ENCODE data around the gene SPRYD7.
"Not testable (repeated sequence)": the region's sequence is repeated elsewhere in the genome, so short reads cannot be mapped to it uniquely, and the experiment has no call there.

SPRYD7 gene, protein sequence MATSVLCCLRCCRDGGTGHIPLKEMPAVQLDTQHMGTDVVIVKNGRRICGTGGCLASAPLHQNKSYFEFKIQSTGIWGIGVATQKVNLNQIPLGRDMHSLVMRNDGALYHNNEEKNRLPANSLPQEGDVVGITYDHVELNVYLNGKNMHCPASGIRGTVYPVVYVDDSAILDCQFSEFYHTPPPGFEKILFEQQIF

DNA sequence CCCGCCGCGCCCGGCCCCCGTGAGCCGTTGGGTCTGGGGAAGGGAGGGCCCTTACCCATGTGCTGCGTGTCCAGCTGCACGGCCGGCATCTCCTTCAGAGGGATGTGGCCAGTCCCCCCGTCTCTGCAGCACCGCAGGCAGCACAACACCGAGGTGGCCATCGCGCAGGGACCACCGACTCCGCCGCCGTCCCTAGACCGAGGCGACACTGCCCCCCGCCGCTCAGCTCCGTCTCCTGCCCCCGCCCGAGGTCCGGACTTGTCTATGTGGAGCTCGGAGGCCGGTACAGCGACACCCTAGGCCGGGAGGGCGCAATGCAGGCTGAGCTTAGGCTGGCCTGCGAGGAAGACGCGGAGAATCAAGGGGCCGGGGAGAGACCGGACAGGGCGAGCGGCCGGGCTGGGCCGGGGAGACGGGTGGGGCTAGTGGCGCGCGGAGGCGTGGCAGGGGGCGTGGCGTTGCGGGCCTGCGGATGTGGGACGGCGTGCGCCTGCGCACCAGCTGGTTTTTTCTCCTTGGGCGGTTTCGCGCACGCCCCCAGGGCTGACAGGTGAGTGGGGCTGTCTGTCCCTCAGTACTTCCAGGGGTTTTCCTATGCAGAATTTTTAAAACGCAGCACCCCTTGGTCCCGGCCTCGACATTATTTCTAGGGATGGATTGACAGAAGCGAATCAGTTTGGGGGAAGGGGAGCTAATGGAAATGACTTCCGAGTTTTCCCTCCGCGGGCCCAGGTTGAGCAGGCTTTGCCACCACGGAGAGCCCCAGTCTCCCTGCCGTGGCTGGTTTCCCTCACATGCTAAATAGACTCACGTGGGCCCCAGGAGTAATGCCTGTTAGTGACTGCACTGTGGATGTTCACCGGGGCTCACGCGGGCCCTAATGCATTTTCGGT, at the start of gene SPRYD7:
SPRYD7 (minus strand) TSS at position 266 of the 893 bp plus-strand sequence; CDS start at position 161, 105 bp downstream.
- DNase-seq (ENCODE audit: low spot score) = peak; percentile 99

DNA sequence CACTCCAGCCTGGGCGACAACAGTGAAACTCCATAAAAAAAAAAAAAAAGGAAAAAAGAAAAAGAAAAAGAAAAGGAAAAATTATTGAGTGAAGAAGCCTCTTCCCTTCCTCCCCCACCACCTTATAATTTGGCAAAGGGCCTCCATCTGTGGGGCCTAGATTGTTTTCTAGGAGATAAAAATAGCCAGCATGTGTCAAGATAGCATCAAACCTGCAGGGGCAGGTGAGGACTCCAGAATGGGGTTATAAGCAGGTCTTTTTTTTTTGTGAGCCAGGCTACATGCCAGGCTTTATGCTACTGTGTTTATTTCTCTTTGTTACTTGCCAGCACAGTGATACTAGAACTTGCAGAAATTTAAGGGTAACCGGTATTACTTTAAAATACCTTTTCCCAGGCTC, 49.0 kb upstream of the SPRYD7 start:
- DNase-seq (ENCODE audit: low spot score) = no peak

DNA sequence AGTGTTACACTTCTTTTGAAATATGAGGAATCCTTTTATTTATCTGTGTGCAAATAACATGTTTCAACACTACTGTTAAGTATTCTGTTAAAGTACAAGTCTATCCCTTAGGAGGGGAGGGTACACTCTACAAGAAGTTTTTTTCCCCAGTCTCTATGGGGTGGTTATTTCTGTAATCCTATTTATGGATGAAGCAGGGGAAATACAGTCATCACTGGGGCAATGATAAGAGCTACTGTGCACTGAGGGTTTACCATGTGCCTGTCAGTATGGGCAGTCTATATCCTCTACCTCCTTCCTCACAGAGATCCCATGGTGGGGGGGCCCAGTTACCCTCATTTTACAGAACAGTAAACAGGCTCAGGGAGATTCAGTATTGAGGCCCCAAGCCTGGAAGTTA, 44.1 kb upstream of the SPRYD7 start:
- DNase-seq (ENCODE audit: low spot score) = no peak

DNA sequence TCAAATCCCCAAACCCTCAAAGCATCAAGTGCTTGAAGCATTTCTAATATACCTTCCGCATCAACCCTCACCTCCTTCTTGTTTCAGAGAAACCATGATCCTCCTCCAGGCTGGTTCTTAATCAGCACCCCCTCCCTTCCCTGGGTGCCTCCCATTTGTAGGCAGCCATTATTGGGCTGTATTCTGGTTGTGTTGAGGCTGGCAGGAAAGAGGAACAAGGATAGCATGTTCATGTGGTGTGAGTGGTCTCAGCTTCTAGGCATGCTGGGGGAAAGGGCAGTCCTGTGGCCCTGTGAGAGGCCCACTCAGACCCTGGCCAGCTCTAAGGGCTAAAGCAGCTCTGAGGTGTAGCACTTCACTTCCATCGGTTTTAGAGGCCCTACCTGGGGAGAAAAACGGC, 41.9 kb upstream of the SPRYD7 start:
- no peak for DNase-seq (ENCODE audit: low spot score)

DNA sequence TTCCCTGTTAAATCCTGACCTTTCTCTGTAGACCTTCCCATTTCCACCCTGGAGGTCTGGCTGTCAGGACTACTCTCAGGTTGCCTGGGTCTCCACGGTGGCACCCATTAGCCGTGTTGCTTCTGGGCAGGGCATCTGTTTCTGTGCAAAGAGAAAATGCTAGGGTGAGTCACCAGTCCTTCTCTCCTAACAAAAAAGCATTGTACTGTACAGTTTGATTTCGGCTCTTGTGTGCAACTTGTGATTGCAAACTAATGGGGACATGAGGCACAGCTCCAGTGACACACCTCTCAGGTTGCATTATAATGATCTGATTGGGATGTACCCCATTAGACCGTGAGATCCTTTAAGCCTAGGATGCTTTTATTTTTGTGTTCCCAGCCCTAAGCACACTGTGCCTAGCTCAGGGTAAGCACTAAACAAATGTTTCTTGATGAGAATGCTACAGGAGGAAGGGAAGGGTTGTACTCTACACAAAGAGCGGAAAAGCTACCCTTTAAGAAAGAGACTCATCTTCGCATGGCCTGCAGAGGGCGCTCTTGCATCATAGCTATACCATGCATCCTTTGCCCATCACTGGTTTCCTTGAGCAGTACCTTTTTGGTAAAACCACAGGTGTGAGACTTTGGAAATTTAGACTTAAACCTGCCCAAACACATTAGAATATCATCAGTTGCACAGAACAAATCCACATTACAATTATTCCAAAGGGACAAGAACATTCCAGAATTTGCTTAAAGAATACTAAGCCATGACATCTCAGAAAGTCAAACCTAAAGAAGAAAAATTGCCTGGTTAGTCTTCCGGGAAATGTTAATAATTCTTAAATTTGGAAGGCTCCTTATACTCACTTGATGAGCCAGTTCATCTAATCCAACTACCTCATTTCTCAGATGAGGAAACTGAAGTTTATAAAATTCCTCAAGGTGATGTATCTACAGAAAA, 40.4 kb upstream of the SPRYD7 start:
- peak; percentile 75 for DNase-seq (ENCODE audit: low spot score)

DNA sequence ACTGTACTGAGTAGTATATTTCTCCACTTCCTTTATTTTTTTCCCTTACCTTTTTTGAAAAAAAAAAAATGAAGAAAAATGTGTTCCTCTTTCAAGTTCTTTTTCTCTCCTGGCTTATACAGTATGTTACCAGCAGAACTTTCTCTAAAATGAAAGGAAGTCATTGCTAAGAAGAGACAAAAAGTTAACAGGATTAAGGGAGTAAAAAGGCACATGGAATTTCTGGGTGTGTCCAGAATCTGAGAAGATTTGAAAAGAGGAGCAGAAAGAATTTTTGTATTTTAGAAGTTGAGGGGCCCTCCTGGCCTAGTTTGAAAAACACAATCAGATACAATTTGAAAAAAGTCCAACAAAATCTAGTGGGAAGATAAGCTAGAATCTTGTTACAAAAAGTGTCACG, 39.7 kb upstream of the SPRYD7 start:
- DNase-seq (ENCODE audit: low spot score) = no peak

DNA sequence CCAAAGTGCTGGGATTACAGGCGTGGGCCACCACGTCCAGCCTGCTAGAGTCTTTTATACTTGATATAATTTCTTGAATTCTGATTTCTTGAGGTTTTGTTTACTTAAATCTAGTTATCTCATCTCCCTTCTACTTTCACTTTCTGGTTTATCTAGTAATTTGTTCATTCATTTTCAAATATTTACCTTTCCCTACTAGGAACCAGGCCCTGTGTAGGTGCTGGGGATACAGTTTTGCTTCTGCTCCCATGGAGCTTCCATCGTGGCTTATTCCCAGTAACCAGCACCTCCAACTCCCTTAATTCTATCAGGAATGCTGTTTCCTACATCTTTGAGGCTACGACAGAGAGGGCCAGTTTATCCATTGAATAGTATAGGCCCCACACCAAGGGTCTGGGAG, 36.6 kb upstream of the SPRYD7 start:
- DNase-seq (ENCODE audit: low spot score) = no peak

DNA sequence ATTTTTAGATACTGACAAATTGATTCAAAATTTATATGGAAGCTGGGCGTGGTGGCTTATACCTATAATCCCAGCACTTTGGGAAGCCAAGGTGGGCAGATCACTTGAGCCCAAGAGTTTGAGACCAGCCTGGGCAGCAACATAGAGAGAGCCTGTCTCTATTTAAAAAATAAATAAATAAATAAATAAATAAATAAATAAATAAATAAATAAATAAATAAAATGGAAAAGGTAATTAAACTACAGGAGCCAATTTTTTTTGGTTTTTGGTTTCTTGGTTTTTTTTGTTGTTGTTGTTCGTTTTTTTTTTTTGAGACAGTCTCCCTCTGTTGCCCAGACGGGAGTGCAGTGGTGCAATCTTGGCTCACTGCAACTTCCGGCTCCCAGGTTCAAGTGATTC, 31.3 kb upstream of the SPRYD7 start:
- no peak for DNase-seq (ENCODE audit: low spot score)

DNA sequence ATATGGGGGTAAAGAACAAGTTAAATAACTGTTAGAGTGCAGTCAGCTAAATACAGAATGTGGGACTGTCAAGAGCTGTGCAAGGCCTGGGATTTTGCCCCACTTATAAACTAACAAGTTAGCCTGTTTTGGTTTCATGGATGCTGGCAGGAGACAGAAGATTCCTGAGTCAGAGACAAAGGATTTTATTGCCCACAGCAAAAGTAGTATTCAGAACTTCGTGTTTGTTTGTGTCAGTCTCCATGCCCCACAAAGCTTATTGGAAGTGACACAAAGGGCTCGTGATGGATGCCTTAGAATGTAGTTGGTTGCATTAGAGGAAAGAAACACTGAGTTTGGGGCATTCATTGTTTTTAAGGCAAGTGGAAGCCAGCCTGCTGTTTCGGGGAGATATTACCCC, 22.2 kb upstream of the SPRYD7 start:
- no peak for DNase-seq (ENCODE audit: low spot score)

DNA sequence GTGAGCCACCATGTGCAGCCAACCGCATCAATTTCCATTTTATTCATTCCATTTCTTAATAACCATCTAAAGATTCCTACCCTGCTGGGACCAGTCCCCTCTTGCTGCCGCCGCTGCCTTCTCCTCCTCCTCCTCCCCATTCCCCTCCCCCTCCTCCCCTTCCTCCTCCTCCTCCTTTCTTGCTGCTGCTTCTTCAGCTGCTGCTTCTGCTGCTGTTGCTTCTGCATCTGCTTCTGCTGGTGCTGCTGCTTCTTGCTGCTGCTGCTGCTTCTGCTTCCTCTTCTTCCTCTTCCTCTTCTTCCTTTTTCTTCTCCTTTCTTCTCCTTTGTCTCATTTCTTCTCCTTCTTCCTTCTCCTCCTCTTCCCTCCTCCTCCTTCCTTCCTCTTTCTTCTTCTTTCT, 20.0 kb upstream of the SPRYD7 start:
- DNase-seq (ENCODE audit: low spot score) = no peak

DNA sequence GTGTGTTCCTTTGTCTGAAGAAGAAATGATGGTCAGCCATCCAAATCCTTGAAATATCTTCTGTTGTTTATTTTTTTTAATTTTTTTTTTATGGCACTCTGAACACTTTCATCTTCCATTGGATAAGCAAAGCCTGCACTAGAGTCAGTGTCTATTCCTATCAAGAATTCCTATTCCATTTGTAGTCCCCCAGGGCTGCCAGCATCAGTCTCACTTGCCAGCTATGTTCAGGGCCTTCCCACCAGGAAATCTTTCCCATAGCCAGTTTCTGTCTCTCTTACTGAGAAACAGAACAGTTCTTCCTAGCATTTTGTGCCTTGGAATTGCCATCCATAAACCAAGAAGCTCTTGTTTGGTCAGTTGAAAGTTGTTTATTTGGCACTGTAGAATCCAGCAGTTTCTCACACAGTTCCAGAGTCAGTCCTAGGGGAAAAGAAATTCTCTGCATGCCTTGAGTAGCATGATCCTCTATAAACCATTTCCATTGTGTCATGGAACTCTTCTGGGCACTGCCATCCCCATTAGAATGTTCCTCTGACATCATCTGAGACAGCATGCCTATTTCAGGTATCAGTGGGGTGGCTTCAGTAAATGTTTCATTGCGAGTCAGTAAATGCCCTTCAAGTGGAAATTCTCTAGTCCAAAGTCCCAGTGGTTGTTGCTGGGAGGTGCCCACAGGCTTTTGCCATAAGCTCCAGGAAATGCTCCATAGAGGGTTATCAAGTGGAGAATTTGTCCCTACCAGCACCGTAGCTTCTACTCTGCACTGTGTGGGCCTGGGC, 18.7 kb upstream of the SPRYD7 start:
- DNase-seq (ENCODE audit: low spot score) = no peak

DNA sequence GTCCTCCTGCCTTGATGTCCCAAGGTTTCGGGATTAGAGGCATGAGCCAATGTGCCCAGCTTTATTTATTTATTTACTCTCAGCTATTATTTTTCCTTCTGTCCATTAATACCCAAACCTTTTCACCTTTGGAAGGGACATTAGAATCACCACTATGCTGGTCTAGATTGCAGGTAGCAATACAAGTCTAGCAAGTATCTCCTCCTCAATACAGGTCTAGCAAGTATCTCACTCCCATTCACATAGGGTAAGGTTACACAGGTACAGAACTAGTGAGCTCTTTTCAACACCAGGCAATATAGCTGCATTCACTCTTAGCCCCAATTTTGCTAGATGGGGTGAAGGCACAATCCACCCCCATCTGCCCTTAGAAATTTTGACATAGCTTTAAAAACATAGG, 17.4 kb upstream of the SPRYD7 start:
- no peak for DNase-seq (ENCODE audit: low spot score)

DNA sequence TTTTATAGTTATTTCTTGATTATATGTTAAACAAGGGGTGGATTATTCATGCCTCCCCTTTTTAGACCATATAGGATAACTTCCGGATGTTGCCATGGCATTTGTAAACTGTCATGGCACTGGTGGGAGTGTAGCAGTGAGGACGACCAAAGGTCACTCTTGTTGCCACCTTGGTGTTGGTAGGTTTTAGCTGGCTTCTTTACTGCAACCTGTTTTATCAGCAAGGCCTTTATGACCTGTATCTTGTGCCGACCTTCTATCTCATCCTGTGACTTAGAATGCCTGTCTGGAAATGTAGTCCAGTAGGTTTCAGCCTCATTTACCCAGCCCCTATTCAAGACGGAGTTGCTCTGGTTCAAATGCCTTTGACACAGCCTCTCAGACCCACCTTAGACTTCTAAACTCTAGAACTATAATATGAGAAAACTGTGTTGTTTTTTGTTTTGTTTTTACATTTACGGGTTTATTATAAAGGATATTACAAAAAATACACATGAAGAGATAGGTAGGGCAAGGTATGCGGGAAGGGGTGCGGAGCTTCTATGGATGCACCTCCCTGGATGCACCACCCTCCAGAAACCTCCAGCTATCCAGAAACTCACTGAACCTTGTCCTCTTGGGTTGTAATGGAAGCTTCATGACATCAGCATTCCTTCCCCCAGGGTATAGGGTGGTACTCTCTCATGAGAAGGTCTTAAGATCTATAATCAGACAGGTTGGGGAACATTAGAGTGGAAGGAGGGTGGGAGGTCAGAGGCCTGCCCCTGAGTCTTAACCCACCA, 15.8 kb upstream of the SPRYD7 start:
- no peak for DNase-seq (ENCODE audit: low spot score)

DNA sequence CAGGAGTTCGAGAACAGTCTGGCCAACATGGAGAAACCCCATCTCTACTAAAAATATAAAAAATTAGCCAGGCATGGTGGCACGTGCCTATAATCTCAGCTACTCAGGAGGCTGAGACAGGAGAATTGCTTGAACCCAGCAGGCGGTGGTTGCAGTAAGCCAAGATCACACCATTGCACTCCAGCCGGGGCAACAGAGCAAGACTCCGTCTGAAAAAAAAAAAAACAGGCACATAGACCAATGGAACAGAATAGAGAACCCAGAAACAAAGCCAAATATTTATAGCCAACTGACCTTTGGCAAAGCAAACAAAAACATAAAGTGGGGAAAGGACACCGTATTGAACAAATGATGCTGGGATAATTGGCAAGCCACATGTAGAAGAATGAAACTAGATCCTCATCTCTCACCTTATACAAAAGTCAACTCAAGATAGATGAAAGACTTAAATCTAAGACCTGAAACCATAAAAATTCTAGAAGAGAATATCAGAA, 12.7 kb upstream of the SPRYD7 start:
- not testable (repeated sequence) for DNase-seq (ENCODE audit: low spot score)

DNA sequence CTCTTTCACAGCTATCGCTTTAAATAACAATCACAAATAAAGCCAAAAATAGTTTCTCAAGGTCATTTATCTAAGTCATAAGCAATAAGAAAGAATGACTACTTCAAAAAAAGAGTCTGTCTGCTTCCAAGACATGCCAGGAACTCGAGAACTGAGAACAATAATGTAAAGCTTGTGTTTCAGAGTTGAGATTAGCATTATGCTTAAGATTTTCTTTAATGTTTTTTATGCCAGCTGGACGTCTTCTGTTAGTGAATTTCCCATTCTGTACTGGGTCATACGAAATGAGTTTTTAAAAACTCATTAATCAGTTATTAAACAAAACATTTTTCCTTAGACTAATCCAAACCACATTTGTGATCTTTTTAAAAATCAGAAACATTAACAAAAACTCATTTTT, 3.2 kb upstream of the SPRYD7 start:
- no peak for DNase-seq (ENCODE audit: low spot score)

DNA sequence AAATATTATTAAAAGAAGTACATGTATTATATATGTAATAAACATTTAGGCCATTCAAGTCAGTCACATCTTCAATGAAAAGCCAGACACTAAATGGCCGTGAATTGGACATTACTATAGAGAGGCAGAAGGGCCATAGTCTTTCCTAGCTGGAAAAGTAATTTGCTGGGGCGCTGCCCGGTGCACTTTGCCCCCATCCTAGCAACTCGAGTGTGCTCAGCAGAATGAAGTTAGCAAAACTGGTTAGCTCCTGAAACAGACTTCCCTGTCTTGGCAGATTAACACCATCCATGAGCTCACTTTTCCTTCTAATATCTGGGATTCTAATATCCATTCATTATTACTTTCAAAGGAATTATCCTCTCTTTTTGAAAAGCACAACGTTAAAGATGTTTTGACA, 2.8 kb upstream of the SPRYD7 start:
- no peak for DNase-seq (ENCODE audit: low spot score)

DNA sequence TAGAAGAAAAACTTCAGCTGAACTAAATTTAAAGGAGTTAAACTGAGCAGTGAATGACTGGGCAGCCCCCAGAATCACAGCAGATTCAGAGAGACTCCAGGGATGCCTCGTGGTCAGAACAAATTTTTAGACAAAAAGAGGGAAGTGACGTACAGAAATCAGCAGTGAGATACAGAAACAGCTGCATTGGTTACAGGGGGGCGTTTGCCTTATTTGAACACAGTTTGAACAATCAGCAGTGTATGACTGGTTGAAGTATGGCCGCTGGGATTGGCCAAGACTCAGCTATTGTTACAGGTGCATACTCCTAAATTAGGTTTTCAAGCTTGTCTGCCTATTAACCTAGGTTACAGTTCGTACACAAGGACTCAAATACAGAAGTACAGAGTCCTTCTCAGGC, 2.2 kb upstream of the SPRYD7 start:
- DNase-seq (ENCODE audit: low spot score) = no peak

DNA sequence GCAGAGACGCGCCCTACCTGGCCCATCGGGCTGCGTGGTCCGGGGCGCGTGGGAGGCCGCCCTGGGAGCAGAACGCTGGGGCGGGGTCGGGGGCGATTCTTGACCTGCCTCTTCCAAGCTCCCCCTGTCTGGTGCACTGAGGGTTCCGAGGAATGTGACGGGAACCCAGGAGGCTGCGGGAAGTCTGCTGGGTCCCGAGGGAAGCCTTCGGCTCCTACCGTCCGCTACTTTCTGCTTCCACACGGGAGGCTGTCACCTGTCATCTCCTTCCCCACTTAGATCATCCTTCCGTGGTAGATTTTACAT, 781 bp upstream of the SPRYD7 start:
- DNase-seq (ENCODE audit: low spot score) = no peak

DNA sequence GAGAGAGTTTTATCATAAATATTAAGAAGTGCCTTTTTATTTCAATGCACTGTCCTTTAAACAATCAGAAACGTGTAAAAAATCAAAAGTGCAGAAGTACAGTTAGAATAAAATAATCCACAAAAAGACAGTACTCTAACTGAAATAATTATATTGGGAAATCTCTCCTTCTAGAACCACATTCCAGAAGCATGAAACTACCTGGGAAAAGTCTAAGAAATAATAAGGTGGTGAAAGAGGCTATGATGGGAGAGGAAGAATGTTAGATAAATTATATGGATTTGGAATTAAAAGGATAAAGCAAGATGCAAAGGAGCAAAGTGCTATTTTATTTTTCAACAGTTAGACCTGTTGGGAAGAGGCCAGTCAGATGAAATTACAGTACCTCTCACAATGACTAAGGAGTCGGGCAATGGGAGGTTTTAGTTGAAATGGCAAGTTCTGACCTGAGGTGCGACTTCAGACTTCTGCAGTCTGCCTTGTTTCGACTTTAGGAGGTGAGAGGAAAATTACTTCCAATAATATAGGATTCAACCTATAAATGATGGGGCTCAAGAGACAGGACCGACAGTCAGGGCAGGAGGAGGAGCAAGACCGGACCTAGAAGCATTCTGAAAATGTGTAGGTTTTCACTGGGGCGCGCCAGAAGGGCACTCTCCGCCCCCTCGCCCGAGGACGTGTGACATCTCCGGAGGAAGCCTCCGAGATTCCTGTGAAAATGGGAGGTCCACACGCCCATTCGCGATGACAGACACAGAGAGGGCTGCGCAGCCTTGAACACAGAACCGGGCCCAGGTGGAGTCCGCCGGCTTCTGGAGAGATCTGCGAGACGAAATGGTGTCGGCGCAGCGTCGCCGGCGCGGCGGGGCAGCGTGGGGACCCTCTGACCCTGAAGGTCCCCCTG, 717 bp downstream of the SPRYD7 start:
- peak; percentile 56 for DNase-seq (ENCODE audit: low spot score)

DNA sequence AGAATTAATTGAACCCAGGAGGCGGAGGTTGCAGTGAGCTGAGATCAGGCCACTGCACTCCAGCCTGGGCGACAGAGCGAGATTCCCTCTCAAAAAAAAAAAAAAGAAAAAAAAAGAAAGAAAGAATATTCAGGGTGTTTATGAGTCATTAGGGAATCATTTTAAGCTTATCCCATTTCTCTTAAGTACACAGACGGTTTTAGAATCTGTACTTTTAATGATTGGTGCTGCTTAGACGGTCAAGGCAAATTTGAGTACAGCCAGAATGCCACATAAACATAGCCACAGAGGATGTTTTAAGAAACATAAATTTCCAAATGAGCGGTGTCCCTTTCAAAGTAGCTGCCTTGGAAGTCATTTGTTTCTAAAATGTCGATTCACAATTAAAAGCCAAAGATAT, 2.6 kb downstream of the SPRYD7 start:
- DNase-seq (ENCODE audit: low spot score) = no peak
